ENCODE measurements around the gene SPATS1.
"Not testable (repeated sequence)": the region's sequence is repeated elsewhere in the genome, so short reads cannot be mapped to it uniquely, and the experiment has no call there.

SPATS1 gene

GRCh38 chr6:44341095-44341890 is 1.2 kb upstream of the SPATS1 start:
- TF ChIP-seq CTCF (IDR thresholded peaks at IDR 0.05; ENCODE audit: control insufficient read depth, extremely low read depth, insufficient read depth) = no peak
- H3K4me3 ChIP-seq (ENCODE audit: low read depth, low read length) = no peak overlapping the region
- no peak for DNase-seq (ENCODE audit: low read depth)

GRCh38 chr6:44342052-44342451 is 398 bp upstream of the SPATS1 start:
- TF ChIP-seq CTCF (IDR thresholded peaks at IDR 0.05; ENCODE audit: control insufficient read depth, extremely low read depth, insufficient read depth) = no peak
- H3K4me3 ChIP-seq (ENCODE audit: low read depth, low read length) = no peak overlapping the region
- no peak for DNase-seq (ENCODE audit: low read depth)

- not testable (repeated sequence) for H3K4me3 ChIP-seq (ENCODE audit: low read depth, low read length)
Measured at GRCh38 chr6:44346818-44347217, 4.4 kb downstream of the SPATS1 start.

GRCh38 chr6:44349904-44350649 is 7.6 kb downstream of the SPATS1 start:
- no peak for DNase-seq (ENCODE audit: low read depth)
- TF ChIP-seq CTCF (IDR thresholded peaks at IDR 0.05; ENCODE audit: control insufficient read depth, extremely low read depth, insufficient read depth) = no peak
- H3K4me3 ChIP-seq (ENCODE audit: low read depth, low read length) = no peak overlapping the region

More at GRCh38 chr6:44346818-44347217, 4.4 kb downstream of the SPATS1 start:
- not testable (repeated sequence) for DNase-seq (ENCODE audit: low read depth)

- not testable (repeated sequence) for H3K4me3 ChIP-seq (ENCODE audit: low read depth, low read length); DNase-seq (ENCODE audit: low read depth)
Measured at GRCh38 chr6:44350650-44350994, 8.2 kb downstream of the SPATS1 start.

- DNase-seq (ENCODE audit: low read depth) = no peak
- H3K4me3 ChIP-seq (ENCODE audit: low read depth, low read length) = no peak overlapping the region
Measured at GRCh38 chr6:44352259-44352658, 9.8 kb downstream of the SPATS1 start.

GRCh38 chr6:44353336-44353735 is 10.9 kb downstream of the SPATS1 start:
- TF ChIP-seq CTCF (IDR thresholded peaks at IDR 0.05; ENCODE audit: control insufficient read depth, extremely low read depth, insufficient read depth) = no peak
- no peak overlapping the region for H3K4me3 ChIP-seq (ENCODE audit: low read depth, low read length)
- peak; percentile 11 for DNase-seq (ENCODE audit: low read depth)

More at GRCh38 chr6:44352259-44352658, 9.8 kb downstream of the SPATS1 start:
- no peak for TF ChIP-seq CTCF (IDR thresholded peaks at IDR 0.05; ENCODE audit: control insufficient read depth, extremely low read depth, insufficient read depth)

- H3K4me3 ChIP-seq (ENCODE audit: low read depth, low read length) = no peak overlapping the region
- no peak for TF ChIP-seq CTCF (IDR thresholded peaks at IDR 0.05; ENCODE audit: control insufficient read depth, extremely low read depth, insufficient read depth)
- no peak for DNase-seq (ENCODE audit: low read depth)
Measured at GRCh38 chr6:44355640-44356039, 13.2 kb downstream of the SPATS1 start.

All from LNCaP clone FGC (cell line).